HG03457 (cell line): ENCODE results near the gene RPGRIP1L.

ENCODE experiments used
- ATAC-seq: cut with Tn5 transposase; IDR thresholded peaks from one replicate; pipeline ENCODE4 v1.9.1; 2021; ENCODE audit warnings: moderate number of reproducible peaks; ENCODE audit not compliant: unreplicated experiment

Gene RPGRIP1L

DNA sequence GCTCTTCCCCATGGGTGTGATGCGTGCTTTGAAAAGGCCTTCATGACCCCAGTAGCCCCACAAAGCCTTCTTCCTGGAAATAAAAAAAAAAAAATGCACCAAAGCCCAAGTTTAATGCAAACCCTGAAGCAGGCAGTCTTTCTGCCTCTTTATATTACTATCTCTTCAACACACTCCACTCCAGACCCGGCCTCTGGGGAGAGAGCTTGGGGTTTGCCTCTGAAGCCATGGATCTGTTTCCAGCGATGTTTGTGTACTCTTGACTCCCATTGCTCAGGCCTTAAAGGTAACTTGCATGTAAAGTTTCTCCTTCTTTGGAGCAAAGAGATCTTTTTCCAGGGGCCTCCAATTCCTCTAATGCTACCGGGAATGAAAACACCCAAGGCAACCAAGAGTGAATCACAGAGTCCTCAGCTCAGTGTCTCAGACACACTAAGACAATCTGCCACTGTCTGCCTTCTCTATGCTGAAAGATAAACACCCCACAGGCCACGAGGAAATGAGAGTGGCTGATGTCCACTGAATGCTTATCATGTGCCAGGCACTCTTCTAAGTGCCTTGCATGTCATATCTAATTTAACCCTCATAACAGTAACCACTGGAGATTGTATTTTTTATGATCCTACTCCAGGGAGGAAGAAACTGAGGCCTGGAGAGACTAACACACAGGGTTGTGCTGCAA lies 144.2 kb downstream of the RPGRIP1L start:
- no peak for ATAC-seq

- no peak for ATAC-seq
Measured at GRCh38 chr16:53558710-53559109, 144.9 kb downstream of the RPGRIP1L start.

- no peak for ATAC-seq
Measured at GRCh38 chr16:53556521-53556920, 147.1 kb downstream of the RPGRIP1L start.

- no peak for ATAC-seq
Measured at GRCh38 chr16:53549970-53550690, 153.5 kb downstream of the RPGRIP1L start.
